Parathyroid adenoma (tissue), 2 donors: Measurements from ENCODE around the gene EDN2.

Source experiments
- H2AFZ ChIP-seq: fragments of 300-600 bp; sonication (generic); one replicate; pipeline ENCODE4 v1.7.0; 2017; ENCODE audit warnings: antibody characterized with exemption, mild to moderate bottlenecking
- H3K27ac ChIP-seq: fragments of 300-600 bp; sonication (generic); one replicate; pipeline ENCODE4 v1.7.0; 2017
- H3K27me3 ChIP-seq: fragments of 300-600 bp; sonication (generic); one replicate; pipeline ENCODE4 v1.7.0; 2017; ENCODE audit warnings: low read length; ENCODE audit not compliant: control insufficient read depth, insufficient read depth
- H3K36me3 ChIP-seq: fragments of 300-600 bp; sonication (generic); one replicate; pipeline ENCODE4 v1.7.0; 2017; ENCODE audit warnings: low read length; ENCODE audit not compliant: control insufficient read depth, insufficient read depth
- H3K4me1 ChIP-seq: fragments of 300-600 bp; sonication (generic); one replicate; pipeline ENCODE4 v1.7.0; 2017; ENCODE audit warnings: control low read depth
- H3K4me2 ChIP-seq: fragments of 300-600 bp; sonication (generic); one replicate; pipeline ENCODE4 v1.7.0; 2017; ENCODE audit warnings: low read length
- H3K4me3 ChIP-seq: fragments of 300-600 bp; sonication (generic); one replicate; pipeline ENCODE4 v1.7.0; 2017; ENCODE audit warnings: low read depth, low read length
- H3K79me2 ChIP-seq: fragments of 300-600 bp; sonication (generic); one replicate; pipeline ENCODE4 v1.7.0; 2017; ENCODE audit warnings: control low read depth
- H3K9ac ChIP-seq: fragments of 300-600 bp; sonication (generic); one replicate; pipeline ENCODE4 v1.7.0; 2017; ENCODE audit warnings: mild to moderate bottlenecking
- H3K9me3 ChIP-seq: fragments of 300-600 bp; sonication (generic); one replicate; pipeline ENCODE4 v1.7.0; 2017; ENCODE audit warnings: low read length; ENCODE audit not compliant: control insufficient read depth
- CTCF ChIP-seq: fragments of 300-600 bp; sonication (generic); IDR thresholded peaks from one replicate; pipeline ENCODE4 v1.7.0; 2017; ENCODE audit warnings: antibody characterized with exemption, mild to moderate bottlenecking
- donor health status: primary hyperparathyroidism.

The EDN2 gene

GRCh38 chr1:41497461-41498030 lies 13.1 kb upstream of the EDN2 start:
- Histone ChIP-seq H2AFZ (no peak overlapping the region), H3K4me2 (no peak overlapping the region), H3K27me3 (no peaks in the 10 kb centered on the region), H3K9me3 (no peaks in the 10 kb centered on the region), H3K4me3 (no peak overlapping the region), H3K4me1 (no peaks in the 10 kb centered on the region), H3K79me2 (no peaks in the 10 kb centered on the region), H3K9ac (no peak overlapping the region), H3K36me3 (no peaks in the 10 kb centered on the region), H3K27ac (no peak overlapping the region)
- no peak for TF ChIP-seq CTCF

- Histone ChIP-seq H3K4me2 (no peak overlapping the region), H3K79me2 (no peaks in the 10 kb centered on the region), H3K9me3 (no peaks in the 10 kb centered on the region), H3K4me1 (no peaks in the 10 kb centered on the region), H3K27me3 (no peaks in the 10 kb centered on the region), H3K4me3 (no peak overlapping the region), H3K9ac (no peak overlapping the region), H3K36me3 (no peaks in the 10 kb centered on the region), H2AFZ (no peak overlapping the region), H3K27ac (no peak overlapping the region)
- TF ChIP-seq CTCF = no peak
Measured at GRCh38 chr1:41497056-41497440, 12.6 kb upstream of the EDN2 start.

GRCh38 chr1:41496080-41497055 lies 11.9 kb upstream of the EDN2 start:
- Histone ChIP-seq H3K9me3 (no peaks in the 10 kb centered on the region), H3K4me1 (no peaks in the 10 kb centered on the region), H3K79me2 (no peaks in the 10 kb centered on the region), H3K9ac (no peak overlapping the region), H3K36me3 (no peaks in the 10 kb centered on the region), H3K4me3 (peak overlapping the region; percentile 44), H3K4me2 (peak overlapping the region; percentile 68), H2AFZ (peak overlapping the region; percentile 81), H3K27ac (no peak overlapping the region), H3K27me3 (no peaks in the 10 kb centered on the region)
- no peak for TF ChIP-seq CTCF

- TF ChIP-seq CTCF = no peak
- H3K4me2 ChIP-seq = peak overlapping the region; percentile 68
- H2AFZ ChIP-seq = no peak overlapping the region
- H3K4me1 ChIP-seq = no peaks in the 10 kb centered on the region
- H3K27me3 ChIP-seq = no peaks in the 10 kb centered on the region
- no peak overlapping the region for H3K9ac ChIP-seq
- no peak overlapping the region for H3K27ac ChIP-seq
- H3K79me2 ChIP-seq = no peaks in the 10 kb centered on the region
- no peak overlapping the region for H3K4me3 ChIP-seq
- no peaks in the 10 kb centered on the region for H3K9me3 ChIP-seq
- H3K36me3 ChIP-seq = no peaks in the 10 kb centered on the region
Measured at GRCh38 chr1:41495210-41495948, 10.9 kb upstream of the EDN2 start.
